Stomach (tissue), 4 donors: Measurements from ENCODE around the gene NFIX.

ENCODE experiments used
- CTCF ChIP-seq, 7 experiments: fragments of 450-650 bp in 4 of 7; fragments of 200-600 bp in 3 of 7; sonication (generic) in 3 of 7; IDR thresholded peaks; one replicate each; pipeline ENCODE4 v1.5.1; 2016 to 2019; ENCODE audit warnings: antibody characterized with exemption in 7 of 7, control low read depth in 2 of 7, mild to moderate bottlenecking in 1 of 7
- POLR2A ChIP-seq, 4 donors: fragments of 450-650 bp; IDR thresholded peaks; one replicate each; pipeline ENCODE4 v1.6.1; 2016; ENCODE audit warnings: antibody characterized with exemption in 4 of 4, control low read depth in 2 of 4, mild to moderate bottlenecking in 1 of 4, moderate library complexity in 1 of 4
- POLR2AphosphoS5 ChIP-seq, 3 donors: sonication (generic); formaldehyde crosslinking; IDR thresholded peaks; one replicate each; pipeline ENCODE4 v1.6.1; 2016; ENCODE audit warnings: antibody characterized with exemption in 3 of 3

GRCh38 chr19:13087295-13087694, 92.0 kb downstream of the NFIX start:
- TF ChIP-seq CTCF (IDR thresholded peaks at IDR 0.05) (no peak), POLR2AphosphoS5 (IDR thresholded peaks at IDR 0.05) (no peak), POLR2A (IDR thresholded peaks at IDR 0.05) (no peak)
